Endothelial cell of umbilical vein (primary cell): ENCODE results near the gene CPNE5. TPM values are rescaled to one million over a fixed set of nuclear protein-coding genes. Genes with fewer than 3 reads are reported as not detected.

ENCODE experiments used
- BruUV-seq: library from RNA; stranded (reverse); fragments of 400-500 nt; replicated peaks from 2 replicates; lab custom pipeline; 2021; lab: Mats Ljungman, UMichigan
- CTCF ChIA-PET: fragments of 300-600, 350-600 bp; sonication (Branson Sonifier 250); formaldehyde crosslinking; loops from one replicate; lab custom pipeline; 2021; ENCODE audit warnings: antibody characterized with exemption, inconsistent platforms; lab: Charles Lee
- POLR2A ChIA-PET: fragments of 300-600, 350-600 bp; sonication (Branson Sonifier 250); formaldehyde crosslinking; loops from one replicate; lab custom pipeline; 2021; ENCODE audit warnings: antibody characterized with exemption, inconsistent platforms; lab: Charles Lee
- DNase-seq: peaks from one replicate; pipeline ENCODE4 v3.0.0-alpha.2; 2011; ENCODE audit warnings: low read depth, low spot score
- FAIRE-seq: peaks from 2 replicates; lab custom pipeline; 2011; peaks lifted over from hg19 to GRCh38; lab: Jason Lieb, UNC
- H2AFZ ChIP-seq: 2 replicates; pipeline ENCODE4 v1.6.0; 2012; ENCODE audit warnings: low read depth, low read length, control low read depth, inconsistent platforms
- H3K27ac ChIP-seq: 2 replicates; pipeline ENCODE4 v1.5.1; 2011; ENCODE audit warnings: low read depth, mild to moderate bottlenecking, control low read depth, low read length, moderate library complexity; ENCODE audit not compliant: insufficient read depth
- H3K27me3 ChIP-seq, 2 experiments: 2 replicates each; pipeline versions ENCODE4 v1.6.0 to v1.6.1; 2011; ENCODE audit warnings: low read length in 2 of 2, mixed read lengths in 1 of 2; ENCODE audit not compliant: control insufficient read depth in 2 of 2, insufficient read depth in 2 of 2
- H3K36me3 ChIP-seq, 2 experiments: 2 replicates in 1 of 2; 3 replicates in 1 of 2; pipeline ENCODE4 v1.5.1; 2011; ENCODE audit warnings: low read length in 2 of 2, mild to moderate bottlenecking in 1 of 2, moderate library complexity in 1 of 2; ENCODE audit not compliant: control insufficient read depth in 2 of 2, insufficient read depth in 2 of 2; ENCODE audit errors: extremely low read depth in 1 of 2
- H3K4me1 ChIP-seq: 3 replicates; pipeline ENCODE4 v1.5.1; 2011; ENCODE audit warnings: mild to moderate bottlenecking, low read length; ENCODE audit not compliant: control insufficient read depth, insufficient read depth; ENCODE audit errors: extremely low read depth
- H3K4me2 ChIP-seq: 2 replicates; pipeline ENCODE4 v1.6.1; 2011; ENCODE audit warnings: low read length, control low read depth, mixed read lengths; ENCODE audit not compliant: insufficient read depth
- H3K4me3 ChIP-seq, 3 experiments: fragments of 200-600 bp in 1 of 3; sonication (generic), shearing (Covaris generic) in 1 of 3; replicated peaks in 1 of 3; 2 replicates each; pipeline ENCODE4 v1.5.1; 2011 to 2016; ENCODE audit warnings: control low read depth in 3 of 3, low read length in 3 of 3, mild to moderate bottlenecking in 2 of 3, inconsistent platforms in 1 of 3, low read depth in 1 of 3, moderate library complexity in 1 of 3; ENCODE audit not compliant: insufficient read depth in 1 of 3
- H3K79me2 ChIP-seq: 2 replicates; pipeline ENCODE4 v1.6.0; 2012; ENCODE audit warnings: low read length, inconsistent platforms; ENCODE audit not compliant: control insufficient read depth, insufficient read depth
- H3K9ac ChIP-seq: replicated peaks from 2 replicates; pipeline ENCODE3; 2011; ENCODE audit warnings: low read length, control low read depth; ENCODE audit not compliant: insufficient read depth; ENCODE audit errors: extremely low read depth
- H3K9me1 ChIP-seq: replicated peaks from 3 replicates; pipeline ENCODE4 v1.6.0; 2011; ENCODE audit warnings: mild to moderate bottlenecking, low read length; ENCODE audit not compliant: control insufficient read depth, insufficient read depth; ENCODE audit errors: extremely low read depth
- H3K9me3 ChIP-seq: replicated peaks from 2 replicates; pipeline ENCODE4 v1.5.1; 2012; ENCODE audit warnings: low read length, inconsistent platforms; ENCODE audit not compliant: control insufficient read depth, insufficient read depth
- H4K20me1 ChIP-seq: replicated peaks from 2 replicates; pipeline ENCODE3; 2011; ENCODE audit warnings: mild to moderate bottlenecking, low read length; ENCODE audit not compliant: control insufficient read depth, insufficient read depth; ENCODE audit errors: extremely low read depth
- EZH2 ChIP-seq: IDR thresholded peaks from 2 replicates; pipeline ENCODE4 v1.6.1; 2012; ENCODE audit warnings: borderline replicate concordance, low read depth, mild to moderate bottlenecking, moderate library complexity, low read length, inconsistent platforms; ENCODE audit not compliant: severe bottlenecking
- FOS ChIP-seq: IDR thresholded peaks from 2 replicates; pipeline ENCODE4 v1.6.1; 2011; ENCODE audit warnings: mild to moderate bottlenecking, low read length, moderate library complexity, borderline replicate concordance; ENCODE audit not compliant: insufficient read depth
- GATA2 ChIP-seq: IDR thresholded peaks from 2 replicates; pipeline ENCODE4 v1.7.0; 2011; ENCODE audit warnings: low read depth, mild to moderate bottlenecking, moderate library complexity, mixed read lengths, low read length; ENCODE audit not compliant: insufficient read length, insufficient read depth
- JUN ChIP-seq: IDR thresholded peaks from 2 replicates; pipeline ENCODE4 v1.6.1; 2011; ENCODE audit warnings: borderline replicate concordance, low read depth; ENCODE audit not compliant: insufficient read length, insufficient read depth
- MYC ChIP-seq: IDR thresholded peaks from one replicate; pipeline ENCODE4 v1.6.1; 2011; ENCODE audit warnings: mild to moderate bottlenecking, low read depth, low read length
- POLR2A ChIP-seq: IDR thresholded peaks from 2 replicates; pipeline ENCODE4 v1.6.1; 2012; ENCODE audit warnings: low read depth, mild to moderate bottlenecking, control low read depth, low read length
- POLR2AphosphoS5 ChIP-seq: IDR thresholded peaks from 2 replicates; pipeline ENCODE4 v1.6.1; 2012; ENCODE audit warnings: low read depth, mild to moderate bottlenecking, control low read depth, low read length, moderate library complexity; ENCODE audit not compliant: insufficient read depth
- dilution Hi-C: fragments of 300-500 bp; cut with MboI; formaldehyde crosslinking; loops from one replicate; pipeline ENCODE4 v1.15.0; 2019; ENCODE audit warnings: low sequenced_read_pairs; ENCODE audit not compliant: extremely low pct_ligation_motif_present
- intact Hi-C: fragments of 100-400 bp; cut with micrococcal nuclease; formaldehyde crosslinking; loops from one replicate; pipeline ENCODE4 v1.10.0; 2022
- polyA plus RNA-seq, 4 experiments: library from polyadenylated mRNA; depleted of rRNA in 3 of 4; stranded (reverse) in 3 of 4; unstranded in 1 of 4; fragments of >200 nt; gene quantifications; 2 replicates each; pipeline versions ENCODE4 v1.2.1 to v1.2.3, GENCODE V29; 2011 to 2012; ENCODE audit warnings: missing spikeins in 1 of 4
- total RNA-seq: library from RNA; stranded (reverse); gene quantifications from 2 replicates; pipeline ENCODE4 v1.2.3, GENCODE V29; 2021
- TF ChIP-seq, protein P1 (sequence below), 2 donors: IDR thresholded peaks; 1 replicate in 1 of 2; 2 replicates in 1 of 2; pipeline ENCODE4 v1.5.1; 2011; ENCODE audit warnings: low read length in 2 of 2, mild to moderate bottlenecking in 2 of 2, moderate library complexity in 2 of 2, control low read depth in 1 of 2, inconsistent platforms in 1 of 2, low read depth in 1 of 2; ENCODE audit not compliant: insufficient read depth in 1 of 2; ENCODE audit errors: extremely low read depth in 1 of 2
- TF ChIP-seq, protein P2 (sequence below): IDR thresholded peaks from 2 replicates; pipeline ENCODE4 v1.6.1; 2011; ENCODE audit not compliant: insufficient read depth, insufficient read length

The CPNE5 gene
- total and polyA plus RNA-seq, 2 donors (not counting 3 experiments of a cell fraction or from before 2014, with no cell fraction given): 18.8 to 49.4 TPM

DNA sequence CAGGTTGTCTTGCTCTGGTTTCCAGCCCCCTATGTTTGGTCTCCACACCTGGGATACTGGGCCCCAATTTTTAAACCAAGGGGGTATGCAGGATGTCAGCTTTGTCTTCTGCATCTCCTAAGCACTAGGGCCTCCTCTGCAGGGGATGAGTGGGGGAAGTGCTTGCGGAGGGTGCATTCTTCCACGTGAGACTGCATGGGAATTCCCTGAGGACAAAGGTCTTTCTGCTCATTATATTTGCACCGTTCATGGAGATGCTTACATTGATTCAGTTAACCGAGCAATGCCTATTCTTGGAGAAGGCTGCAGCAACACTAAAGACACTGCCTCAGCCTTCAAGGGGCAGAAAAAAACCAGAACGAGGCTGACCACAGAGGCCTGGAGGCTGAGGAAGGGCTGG is 96.2 kb downstream of the CPNE5 start:
- no peak for DNase-seq
- H3K27me3 ChIP-seq: no peaks in the 10 kb centered on the region
- dilution Hi-C loops: no loop called here
- FAIRE-seq: no peak
- H3K36me3 ChIP-seq: no peaks in the 10 kb centered on the region
- TF ChIP-seq EZH2 (no peak), POLR2AphosphoS5 (no peak), FOS (no peak), MYC (no peak), GATA2 (no peak)
- TF ChIP-seq, protein P1, sequence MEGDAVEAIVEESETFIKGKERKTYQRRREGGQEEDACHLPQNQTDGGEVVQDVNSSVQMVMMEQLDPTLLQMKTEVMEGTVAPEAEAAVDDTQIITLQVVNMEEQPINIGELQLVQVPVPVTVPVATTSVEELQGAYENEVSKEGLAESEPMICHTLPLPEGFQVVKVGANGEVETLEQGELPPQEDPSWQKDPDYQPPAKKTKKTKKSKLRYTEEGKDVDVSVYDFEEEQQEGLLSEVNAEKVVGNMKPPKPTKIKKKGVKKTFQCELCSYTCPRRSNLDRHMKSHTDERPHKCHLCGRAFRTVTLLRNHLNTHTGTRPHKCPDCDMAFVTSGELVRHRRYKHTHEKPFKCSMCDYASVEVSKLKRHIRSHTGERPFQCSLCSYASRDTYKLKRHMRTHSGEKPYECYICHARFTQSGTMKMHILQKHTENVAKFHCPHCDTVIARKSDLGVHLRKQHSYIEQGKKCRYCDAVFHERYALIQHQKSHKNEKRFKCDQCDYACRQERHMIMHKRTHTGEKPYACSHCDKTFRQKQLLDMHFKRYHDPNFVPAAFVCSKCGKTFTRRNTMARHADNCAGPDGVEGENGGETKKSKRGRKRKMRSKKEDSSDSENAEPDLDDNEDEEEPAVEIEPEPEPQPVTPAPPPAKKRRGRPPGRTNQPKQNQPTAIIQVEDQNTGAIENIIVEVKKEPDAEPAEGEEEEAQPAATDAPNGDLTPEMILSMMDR (IDR thresholded peaks at IDR 0.05; ENCODE audit: extremely low read depth in 1 of 2, insufficient read depth in 1 of 2, low read depth in 1 of 2, low read length in 2 of 2): no peak
- no peaks in the 10 kb centered on the region for H3K9me3 ChIP-seq
- peaks cover 26% of the 10 kb centered on the region for H3K4me1 ChIP-seq
- intact Hi-C loops: no loop called here
- no peaks in the 10 kb centered on the region for H3K79me2 ChIP-seq
- no peaks in the 10 kb centered on the region for H3K9me1 ChIP-seq
- H3K4me2 ChIP-seq: no peak overlapping the region
- no peak overlapping the region for H3K9ac ChIP-seq
- H4K20me1 ChIP-seq: no peaks in the 10 kb centered on the region
- BruUV-seq: no TSS peak
- no peak overlapping the region for H3K4me3 ChIP-seq
- ChIA-PET POLR2A (no interaction called here), CTCF (no interaction called here)
- no peak overlapping the region for H2AFZ ChIP-seq
- H3K27ac ChIP-seq: no peak overlapping the region

DNA sequence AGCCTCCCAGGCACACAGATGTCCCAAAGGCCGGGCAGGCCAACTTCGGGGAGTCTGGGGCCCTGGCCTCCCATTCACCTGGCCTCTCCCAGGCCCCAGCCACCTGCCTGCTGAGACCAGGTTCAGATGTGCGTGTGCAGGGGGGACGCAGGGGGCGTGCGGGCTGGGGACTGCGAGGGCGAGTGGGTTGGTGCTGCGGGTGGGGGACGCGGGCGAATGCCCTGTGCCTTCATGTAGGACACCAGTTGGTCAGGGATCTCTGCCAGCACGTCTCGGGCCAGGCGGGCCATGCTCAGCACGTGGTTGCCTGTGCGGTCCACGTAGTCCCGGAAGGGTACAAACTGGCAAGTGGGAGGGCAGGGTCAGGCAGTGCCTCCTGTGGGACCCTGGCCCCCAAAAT is 97.1 kb downstream of the CPNE5 start:
- Histone ChIP-seq H3K4me3 (no peak overlapping the region), H3K9me1 (no peaks in the 10 kb centered on the region), H3K9ac (no peak overlapping the region), H3K36me3 (no peaks in the 10 kb centered on the region), H4K20me1 (no peaks in the 10 kb centered on the region), H3K27ac (no peak overlapping the region), H3K9me3 (no peaks in the 10 kb centered on the region), H3K4me1 (peaks cover 26% of the 10 kb centered on the region), H3K79me2 (no peaks in the 10 kb centered on the region), H3K27me3 (no peaks in the 10 kb centered on the region), H3K4me2 (no peak overlapping the region), H2AFZ (no peak overlapping the region)
- dilution Hi-C loops: no loop called here
- no peak for FAIRE-seq
- intact Hi-C loops: no loop called here
- no peak for DNase-seq
- no TSS peak for BruUV-seq
- CTCF ChIA-PET: no interaction called here
- TF ChIP-seq GATA2 (no peak), EZH2 (no peak), POLR2A (no peak), FOS (no peak), MYC (no peak), POLR2AphosphoS5 (no peak), JUN (no peak)
- TF ChIP-seq, protein P1 (IDR thresholded peaks at IDR 0.05; ENCODE audit: extremely low read depth in 1 of 2, insufficient read depth in 1 of 2, low read depth in 1 of 2, low read length in 2 of 2): no peak
- TF ChIP-seq, protein P2, sequence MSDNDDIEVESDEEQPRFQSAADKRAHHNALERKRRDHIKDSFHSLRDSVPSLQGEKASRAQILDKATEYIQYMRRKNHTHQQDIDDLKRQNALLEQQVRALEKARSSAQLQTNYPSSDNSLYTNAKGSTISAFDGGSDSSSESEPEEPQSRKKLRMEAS: no peak
- POLR2A ChIA-PET: no interaction called here
